SK-N-SH treated with all-trans-retinoic acid at 6 μM for 48 hours (cell line): ENCODE data around the gene GSN.

Experiments
- ARNTL ChIP-seq: fragments of 450-650 bp; formaldehyde crosslinking; IDR thresholded peaks from 2 replicates; pipeline ENCODE4 v1.5.0; 2020; ENCODE audit warnings: low read depth, mild to moderate bottlenecking, moderate library complexity, borderline replicate concordance
- GLIS3 ChIP-seq: fragments of 250-450 bp; sonication (Bioruptor Pico); IDR thresholded peaks from 2 replicates; pipeline ENCODE4 v1.5.0; 2020; ENCODE audit warnings: mild to moderate bottlenecking, moderate library complexity
- ZFP3 ChIP-seq: fragments of 250-450 bp; sonication (Bioruptor Pico); IDR thresholded peaks from 2 replicates; pipeline ENCODE4 v1.5.0; 2020; ENCODE audit warnings: mild to moderate bottlenecking, moderate library complexity
- ZNF8 ChIP-seq: fragments of 450-650 bp; formaldehyde crosslinking; IDR thresholded peaks from 2 replicates; pipeline ENCODE4 v1.5.0; 2020; ENCODE audit warnings: mild to moderate bottlenecking, moderate library complexity
- TF ChIP-seq, protein P1 (sequence below): fragments of 250-450 bp; sonication (Bioruptor Pico); IDR thresholded peaks from 2 replicates; pipeline ENCODE4 v1.5.1; 2021; ENCODE audit warnings: mild to moderate bottlenecking, moderate library complexity
- TF ChIP-seq, protein P2 (sequence below): fragments of 250-450 bp; sonication (Bioruptor Pico); IDR thresholded peaks from 2 replicates; pipeline ENCODE4 v1.8.0; 2021; ENCODE audit warnings: low read depth, mild to moderate bottlenecking, moderate library complexity, borderline replicate concordance

DNA sequence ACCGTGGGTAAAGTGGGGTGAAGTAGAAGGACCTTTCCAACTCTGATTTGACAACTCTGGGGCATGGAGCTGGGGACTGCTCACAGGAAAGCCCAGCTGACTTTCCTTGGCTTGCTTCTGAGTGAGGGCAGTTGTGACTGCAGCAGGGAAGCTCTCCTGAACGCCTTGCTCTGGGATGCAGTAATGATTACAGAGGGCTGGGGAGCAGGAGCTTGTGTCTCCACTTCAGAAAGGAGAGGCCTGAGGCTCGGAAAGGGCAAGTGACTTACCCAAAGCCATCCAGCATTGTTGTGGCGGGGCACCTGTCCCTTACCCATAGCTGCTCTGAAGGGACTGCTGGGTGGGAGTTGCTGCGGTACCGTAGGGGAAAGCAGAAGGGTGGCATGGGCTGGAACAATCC is 41.2 kb downstream of the GSN start:
- TF ChIP-seq ARNTL (CRISPR knock-in tag) (no peak), GLIS3 (CRISPR knock-in tag) (no peak), ZNF8 (CRISPR knock-in tag) (no peak), ZFP3 (CRISPR knock-in tag) (no peak)
- TF ChIP-seq, protein P1, sequence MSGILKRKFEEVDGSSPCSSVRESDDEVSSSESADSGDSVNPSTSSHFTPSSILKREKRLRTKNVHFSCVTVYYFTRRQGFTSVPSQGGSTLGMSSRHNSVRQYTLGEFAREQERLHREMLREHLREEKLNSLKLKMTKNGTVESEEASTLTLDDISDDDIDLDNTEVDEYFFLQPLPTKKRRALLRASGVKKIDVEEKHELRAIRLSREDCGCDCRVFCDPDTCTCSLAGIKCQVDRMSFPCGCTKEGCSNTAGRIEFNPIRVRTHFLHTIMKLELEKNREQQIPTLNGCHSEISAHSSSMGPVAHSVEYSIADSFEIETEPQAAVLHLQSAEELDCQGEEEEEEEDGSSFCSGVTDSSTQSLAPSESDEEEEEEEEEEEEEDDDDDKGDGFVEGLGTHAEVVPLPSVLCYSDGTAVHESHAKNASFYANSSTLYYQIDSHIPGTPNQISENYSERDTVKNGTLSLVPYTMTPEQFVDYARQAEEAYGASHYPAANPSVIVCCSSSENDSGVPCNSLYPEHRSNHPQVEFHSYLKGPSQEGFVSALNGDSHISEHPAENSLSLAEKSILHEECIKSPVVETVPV (CRISPR knock-in tag) = no peak
- TF ChIP-seq, protein P2, sequence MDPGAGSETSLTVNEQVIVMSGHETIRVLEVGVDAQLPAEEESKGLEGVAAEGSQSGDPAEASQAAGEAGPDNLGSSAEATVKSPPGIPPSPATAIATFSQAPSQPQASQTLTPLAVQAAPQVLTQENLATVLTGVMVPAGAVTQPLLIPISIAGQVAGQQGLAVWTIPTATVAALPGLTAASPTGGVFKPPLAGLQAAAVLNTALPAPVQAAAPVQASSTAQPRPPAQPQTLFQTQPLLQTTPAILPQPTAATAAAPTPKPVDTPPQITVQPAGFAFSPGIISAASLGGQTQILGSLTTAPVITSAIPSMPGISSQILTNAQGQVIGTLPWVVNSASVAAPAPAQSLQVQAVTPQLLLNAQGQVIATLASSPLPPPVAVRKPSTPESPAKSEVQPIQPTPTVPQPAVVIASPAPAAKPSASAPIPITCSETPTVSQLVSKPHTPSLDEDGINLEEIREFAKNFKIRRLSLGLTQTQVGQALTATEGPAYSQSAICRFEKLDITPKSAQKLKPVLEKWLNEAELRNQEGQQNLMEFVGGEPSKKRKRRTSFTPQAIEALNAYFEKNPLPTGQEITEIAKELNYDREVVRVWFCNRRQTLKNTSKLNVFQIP (CRISPR knock-in tag) = no peak
